Body of pancreas (tissue), 4 donors: Measurements from ENCODE around the gene CA5B. TPM values are rescaled to one million over a fixed set of nuclear protein-coding genes. Genes with fewer than 3 reads are reported as not detected.
"Not testable (repeated sequence)": the region's sequence is repeated elsewhere in the genome, so short reads cannot be mapped to it uniquely, and the experiment has no call there.

Experiments
- ATAC-seq: fragments of 150-250 bp; one replicate; pipeline ENCODE4 v1.9.1; 2016
- DNase-seq, 4 donors: peaks; one replicate each; pipeline ENCODE4 v3.0.0-alpha.2; 2019
- H3K27ac ChIP-seq, 4 donors: fragments of 200-600 bp; sonication (generic); 1 replicate in 3 of 4; 2 replicates in 1 of 4; pipeline versions ENCODE4 v1.5.1 to v1.6.1; 2016 to 2019; ENCODE audit warnings: mild to moderate bottlenecking in 1 of 4, mixed read lengths in 1 of 4, moderate library complexity in 1 of 4
- H3K27me3 ChIP-seq, 2 donors: fragments of 200-600 bp; sonication (generic); one replicate each; pipeline ENCODE4 v1.6.0; 2016; ENCODE audit warnings: mild to moderate bottlenecking in 1 of 2
- H3K36me3 ChIP-seq, 2 donors: fragments of 200-600 bp; sonication (generic); replicated peaks in 1 of 2; 2 replicates each; pipeline ENCODE4 v1.5.1; 2016; ENCODE audit warnings: low read depth in 2 of 2; ENCODE audit not compliant: insufficient read depth in 1 of 2
- H3K4me1 ChIP-seq: fragments of 200-600 bp; sonication (generic); one replicate; pipeline ENCODE4 v1.6.0; 2016
- H3K4me3 ChIP-seq, 2 donors: fragments of 200-600 bp; sonication (generic); 1 replicate in 1 of 2; 2 replicates in 1 of 2; pipeline ENCODE4 v1.5.1; 2016 to 2019
- H3K9me3 ChIP-seq, 3 donors: fragments of 200-600 bp; sonication (generic); 1 replicate in 2 of 3; 2 replicates in 1 of 3; pipeline ENCODE4 v1.5.1; 2016
- POLR2A ChIP-seq, 3 donors: fragments of 450-650 bp; IDR thresholded peaks; one replicate each; pipeline ENCODE4 v1.6.1; 2016; ENCODE audit warnings: antibody characterized with exemption in 3 of 3, mild to moderate bottlenecking in 2 of 3
- WGBS, 2 donors: methylation state at CpG; one replicate each; pipeline ENCODE4 v1.1.5; 2017; 5-methylcytosine and 5-hydroxymethylcytosine counted together
- intact Hi-C: fragments of 100-400 bp; cut with DNase I; formaldehyde crosslinking; loops from one replicate; pipeline ENCODE4 v1.15.1; 2023
- total RNA-seq, 2 donors: library from RNA; depleted of rRNA; stranded (reverse); fragments of >200 nt; gene quantifications; one replicate each; pipeline ENCODE4 v1.1.0, GENCODE V29; 2016
- TF ChIP-seq, protein P1 (sequence below), 7 experiments: fragments of 450-650 bp in 4 of 7; fragments of 200-600 bp in 3 of 7; sonication (generic) in 3 of 7; IDR thresholded peaks; one replicate each; pipeline ENCODE4 v1.5.1; 2016 to 2019; ENCODE audit warnings: antibody characterized with exemption in 7 of 7

CA5B gene
- total RNA-seq, 2 donors from 2014 or later = 6.2 to 6.6 TPM

DNA sequence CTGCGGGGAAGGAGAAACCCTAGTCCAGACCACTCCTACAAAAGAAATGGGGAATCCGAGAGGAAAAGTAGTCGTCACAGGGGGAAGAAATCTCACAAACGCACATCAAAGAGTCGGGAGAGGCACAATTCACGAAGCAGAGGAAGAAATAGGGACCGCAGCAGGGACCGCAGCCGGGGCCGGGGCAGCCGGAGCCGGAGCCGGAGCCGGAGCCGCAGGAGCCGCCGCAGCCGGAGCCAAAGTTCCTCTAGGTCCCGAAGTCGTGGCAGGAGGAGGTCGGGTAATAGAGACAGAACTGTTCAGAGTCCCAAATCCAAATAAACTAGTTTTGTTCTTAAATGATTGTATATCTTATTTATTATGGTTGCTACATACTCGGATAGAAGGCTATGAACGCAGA, 84.9 kb downstream of the CA5B start:
- no peak overlapping the region for H3K27ac ChIP-seq
- no peaks in the 10 kb centered on the region for H3K4me1 ChIP-seq
- TF ChIP-seq POLR2A (IDR thresholded peaks at IDR 0.05) = no peak
- TF ChIP-seq, protein P1, sequence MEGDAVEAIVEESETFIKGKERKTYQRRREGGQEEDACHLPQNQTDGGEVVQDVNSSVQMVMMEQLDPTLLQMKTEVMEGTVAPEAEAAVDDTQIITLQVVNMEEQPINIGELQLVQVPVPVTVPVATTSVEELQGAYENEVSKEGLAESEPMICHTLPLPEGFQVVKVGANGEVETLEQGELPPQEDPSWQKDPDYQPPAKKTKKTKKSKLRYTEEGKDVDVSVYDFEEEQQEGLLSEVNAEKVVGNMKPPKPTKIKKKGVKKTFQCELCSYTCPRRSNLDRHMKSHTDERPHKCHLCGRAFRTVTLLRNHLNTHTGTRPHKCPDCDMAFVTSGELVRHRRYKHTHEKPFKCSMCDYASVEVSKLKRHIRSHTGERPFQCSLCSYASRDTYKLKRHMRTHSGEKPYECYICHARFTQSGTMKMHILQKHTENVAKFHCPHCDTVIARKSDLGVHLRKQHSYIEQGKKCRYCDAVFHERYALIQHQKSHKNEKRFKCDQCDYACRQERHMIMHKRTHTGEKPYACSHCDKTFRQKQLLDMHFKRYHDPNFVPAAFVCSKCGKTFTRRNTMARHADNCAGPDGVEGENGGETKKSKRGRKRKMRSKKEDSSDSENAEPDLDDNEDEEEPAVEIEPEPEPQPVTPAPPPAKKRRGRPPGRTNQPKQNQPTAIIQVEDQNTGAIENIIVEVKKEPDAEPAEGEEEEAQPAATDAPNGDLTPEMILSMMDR (IDR thresholded peaks at IDR 0.05) = no peak
- no peak for ATAC-seq
- no peak overlapping the region for H3K4me3 ChIP-seq
- 95 to 96% methylated on average over 9 to 14 of the region's 23 CpGs for WGBS, 2 donors
- no peaks in the 10 kb centered on the region for H3K9me3 ChIP-seq
- no peaks in the 10 kb centered on the region for H3K27me3 ChIP-seq
- DNase-seq = no peak
- H3K36me3 ChIP-seq = no peaks in the 10 kb centered on the region
- intact Hi-C loops = no loop called here

DNA sequence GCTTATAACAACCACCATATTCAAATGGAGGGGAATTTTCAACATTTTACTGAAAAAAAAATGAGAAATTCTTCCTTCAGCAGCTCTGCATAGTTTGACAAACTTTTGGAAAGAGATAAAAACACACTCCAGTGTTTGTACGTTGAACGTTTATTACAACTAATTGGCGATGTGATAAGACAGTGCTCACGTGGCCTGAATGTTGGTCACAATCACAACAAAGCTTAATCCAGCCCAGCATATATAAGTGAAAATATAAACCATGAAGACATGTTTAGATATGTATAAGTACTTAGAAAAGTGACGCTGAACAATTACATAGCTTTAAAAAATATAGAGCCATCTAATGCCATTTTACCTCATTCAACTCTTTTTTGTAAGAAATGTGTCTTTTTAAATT, 87.9 kb downstream of the CA5B start:
- Histone ChIP-seq H3K4me1 (no peaks in the 10 kb centered on the region), H3K27ac (no peak overlapping the region), H3K36me3 (no peaks in the 10 kb centered on the region), H3K27me3 (no peaks in the 10 kb centered on the region), H3K4me3 (no peak overlapping the region), H3K9me3 (no peaks in the 10 kb centered on the region)
- 52 to 54% methylated on average over 5 of the region's 5 CpGs for WGBS, 2 donors
- intact Hi-C loops = no loop called here
- no peak for TF ChIP-seq POLR2A (IDR thresholded peaks at IDR 0.05)
- TF ChIP-seq, protein P1 (IDR thresholded peaks at IDR 0.05) = no peak
- ATAC-seq (no peak), DNase-seq (no peak)

DNA sequence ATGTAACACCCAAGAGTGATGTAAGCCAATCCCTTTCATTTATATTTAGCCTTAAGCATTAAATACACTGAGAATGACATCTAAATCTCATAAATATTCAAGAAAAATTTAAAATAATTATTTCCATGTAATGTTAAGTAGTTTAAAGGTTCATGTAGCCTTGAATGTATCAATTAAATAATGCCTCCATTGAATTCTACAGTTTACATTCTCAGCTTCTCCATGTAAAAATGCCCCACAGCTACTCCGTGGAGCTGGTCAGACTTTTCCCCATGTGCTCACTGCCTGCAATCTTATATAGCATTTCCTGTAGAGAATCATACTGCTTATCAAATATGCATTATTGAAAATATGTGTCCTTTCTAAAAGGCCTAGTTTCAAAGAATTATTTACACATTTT, 91.1 kb downstream of the CA5B start:
- ATAC-seq = no peak
- WGBS, 2 donors = 88 to 89% methylated on average over 1 of the region's 1 CpG

DNA sequence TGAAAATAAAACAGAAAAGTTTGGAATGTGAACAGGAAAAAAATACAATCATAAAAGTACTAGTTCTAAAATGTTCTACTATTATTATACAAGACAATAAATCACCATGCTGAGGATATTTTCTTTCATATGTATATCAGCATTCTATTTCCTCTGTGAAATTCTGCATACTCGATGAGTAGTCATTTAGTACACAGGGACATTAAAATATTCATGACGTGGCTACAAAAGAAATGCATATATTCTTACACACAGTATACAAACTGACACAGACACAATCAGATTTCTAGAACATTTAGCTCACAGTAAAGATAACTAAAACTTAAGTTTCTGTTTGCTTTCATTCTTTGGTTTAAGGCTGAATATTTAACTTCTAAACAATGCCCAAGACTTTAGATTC, 93.3 kb downstream of the CA5B start:
- H3K27ac ChIP-seq, H3K9me3 ChIP-seq, H3K4me1 ChIP-seq, H3K27me3 ChIP-seq, ATAC-seq, H3K36me3 ChIP-seq, intact Hi-C loops, DNase-seq, H3K4me3 ChIP-seq: not testable (repeated sequence)
- WGBS, 2 donors = no CpG with 5 or more reads among the region's 2 CpGs

More for the DNA sequence above, 91.1 kb downstream of the CA5B start:
- no peak for DNase-seq
- Histone ChIP-seq H3K4me3 (no peak overlapping the region), H3K27ac (no peak overlapping the region), H3K27me3 (no peaks in the 10 kb centered on the region), H3K9me3 (no peaks in the 10 kb centered on the region), H3K36me3 (no peaks in the 10 kb centered on the region), H3K4me1 (no peaks in the 10 kb centered on the region)
- intact Hi-C loops = no loop called here
- TF ChIP-seq POLR2A (IDR thresholded peaks at IDR 0.05) = no peak
- TF ChIP-seq, protein P1 (IDR thresholded peaks at IDR 0.05) = no peak

DNA sequence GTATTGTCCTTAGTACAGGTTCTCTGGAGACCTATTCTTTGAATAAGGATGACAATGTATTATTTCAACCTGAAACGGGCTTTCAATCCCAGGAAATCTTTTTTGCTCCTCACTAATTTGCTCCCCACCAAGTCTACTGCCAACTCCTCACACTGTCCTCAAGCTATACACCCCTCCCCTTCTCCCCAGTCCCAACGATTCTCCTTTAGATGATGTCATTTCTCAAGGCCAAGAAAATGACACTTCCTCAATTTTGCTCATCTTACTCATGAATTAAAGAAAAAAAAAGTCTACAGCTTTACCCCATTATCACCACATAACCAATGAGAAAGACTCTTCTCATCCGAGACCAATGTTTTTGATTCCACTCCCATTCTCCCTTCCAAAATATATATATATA, 96.0 kb downstream of the CA5B start:
- no peak for ATAC-seq

More for the DNA sequence above, 96.0 kb downstream of the CA5B start:
- TF ChIP-seq, protein P1 (IDR thresholded peaks at IDR 0.05) = no peak
- no peak for TF ChIP-seq POLR2A (IDR thresholded peaks at IDR 0.05)
- Histone ChIP-seq H3K4me1 (no peaks in the 10 kb centered on the region), H3K36me3 (no peaks in the 10 kb centered on the region), H3K27me3 (no peaks in the 10 kb centered on the region), H3K4me3 (no peak overlapping the region), H3K9me3 (no peaks in the 10 kb centered on the region), H3K27ac (no peak overlapping the region)
- intact Hi-C loops = no loop called here
- WGBS, 2 donors = 62 to 67% methylated on average over 2 to 3 of the region's 3 CpGs
- DNase-seq = no peak
